ENCODE data around the gene MMP17.

Gene MMP17

DNA sequence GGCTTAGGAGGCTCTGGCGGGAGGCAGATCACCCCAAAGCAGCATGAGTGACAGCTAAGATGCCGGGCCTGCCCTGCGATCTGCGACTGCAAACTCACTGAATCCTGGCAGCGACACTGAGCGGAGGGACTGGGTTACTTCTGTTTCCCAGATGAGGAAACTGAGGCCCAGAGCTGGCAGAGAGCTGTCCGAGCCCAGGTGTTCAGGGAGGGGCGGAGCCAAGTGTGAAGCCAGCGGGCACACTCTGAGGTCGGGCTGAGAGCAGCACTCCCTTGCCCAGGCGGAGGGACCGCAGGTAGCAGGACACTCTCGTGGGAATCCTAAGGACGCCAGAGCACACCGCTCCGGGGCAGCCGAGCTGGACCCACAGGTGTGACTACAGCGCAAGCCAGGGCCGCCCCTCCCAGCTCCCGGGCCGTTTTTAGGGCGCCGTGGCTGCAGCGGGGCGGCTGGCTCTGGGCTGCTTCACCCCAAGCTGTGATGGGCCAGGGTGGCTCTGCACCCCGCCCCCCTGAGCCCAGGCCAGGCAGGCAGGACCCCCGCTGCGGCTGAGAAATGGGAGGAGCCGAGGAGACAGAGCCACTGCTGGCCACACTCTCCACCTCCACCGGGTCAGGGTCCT, 27.4 kb downstream of the MMP17 start:
- H3K27ac ChIP-seq (ENCODE audit: low read length) = no peak overlapping the region
- no peaks in the 10 kb centered on the region for H3K4me1 ChIP-seq (ENCODE audit: control insufficient read depth, insufficient read depth, low read length)
- no CpG with 5 or more reads among the region's 30 CpGs for WGBS (ENCODE audit: insufficient coverage, insufficient read length)
- no peaks in the 10 kb centered on the region for H3K9me3 ChIP-seq (ENCODE audit: control insufficient read depth, insufficient read depth, low read length)
- no peak overlapping the region for H3K4me3 ChIP-seq (ENCODE audit: low read length)
- H3K36me3 ChIP-seq (ENCODE audit: control insufficient read depth, insufficient read depth, low read length) = 0 out of 2 replicates have a peak, but pooled peaks cover 2% of the 10 kb centered on the region
- H3K27me3 ChIP-seq (ENCODE audit: control insufficient read depth, insufficient read depth, low read length) = no peaks in the 10 kb centered on the region
- no peak for DNase-seq (ENCODE audit: low read depth, low spot score)

DNA sequence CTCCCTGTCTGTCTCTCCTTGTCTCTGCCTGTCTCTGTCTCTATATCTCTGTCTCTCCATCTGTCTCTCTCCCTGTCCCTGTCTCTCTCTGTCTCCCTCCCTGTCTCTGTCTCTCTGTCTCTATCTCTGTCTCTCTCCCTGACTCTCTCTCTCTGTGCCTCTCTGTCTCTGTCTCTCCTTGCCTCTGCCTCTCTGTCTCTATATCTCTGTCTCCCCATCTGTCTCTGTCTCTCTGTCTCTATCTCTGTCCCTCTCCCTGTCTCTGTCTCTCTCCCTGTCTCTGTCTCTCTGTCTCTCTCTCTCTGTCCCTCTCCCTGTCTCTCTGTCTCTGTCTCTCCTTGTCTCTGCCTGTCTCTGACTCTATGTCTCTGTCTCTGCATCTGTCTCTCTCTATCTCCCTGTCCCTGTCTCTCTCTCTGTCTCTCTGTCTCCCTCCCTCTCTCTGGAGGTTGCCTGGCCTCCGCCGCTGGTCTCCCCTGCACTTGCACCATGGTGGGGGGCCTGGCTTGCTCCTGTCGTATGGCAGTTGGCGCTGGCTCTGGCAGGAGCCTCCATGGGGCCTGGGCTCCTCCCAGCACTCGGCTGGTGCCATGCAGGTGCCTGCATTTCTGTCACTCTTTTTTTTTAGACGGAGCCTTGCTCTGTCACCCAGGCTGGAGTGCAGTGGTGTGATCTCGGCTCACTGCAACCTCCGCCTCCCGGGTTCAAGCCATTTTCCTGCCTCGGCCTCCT, 28.3 kb downstream of the MMP17 start:
- WGBS (ENCODE audit: insufficient coverage, insufficient read length) = no CpG with 5 or more reads among the region's 10 CpGs
- no peaks in the 10 kb centered on the region for H3K27me3 ChIP-seq (ENCODE audit: control insufficient read depth, insufficient read depth, low read length)
- H3K36me3 ChIP-seq (ENCODE audit: control insufficient read depth, insufficient read depth, low read length) = no peaks in the 10 kb centered on the region
- DNase-seq (ENCODE audit: low read depth, low spot score) = no peak
- H3K9me3 ChIP-seq (ENCODE audit: control insufficient read depth, insufficient read depth, low read length) = no peaks in the 10 kb centered on the region
- H3K4me3 ChIP-seq (ENCODE audit: low read length) = no peak overlapping the region
- H3K4me1 ChIP-seq (ENCODE audit: control insufficient read depth, insufficient read depth, low read length) = peaks cover 4% of the 10 kb centered on the region
- H3K27ac ChIP-seq (ENCODE audit: low read length) = no peak overlapping the region

DNA sequence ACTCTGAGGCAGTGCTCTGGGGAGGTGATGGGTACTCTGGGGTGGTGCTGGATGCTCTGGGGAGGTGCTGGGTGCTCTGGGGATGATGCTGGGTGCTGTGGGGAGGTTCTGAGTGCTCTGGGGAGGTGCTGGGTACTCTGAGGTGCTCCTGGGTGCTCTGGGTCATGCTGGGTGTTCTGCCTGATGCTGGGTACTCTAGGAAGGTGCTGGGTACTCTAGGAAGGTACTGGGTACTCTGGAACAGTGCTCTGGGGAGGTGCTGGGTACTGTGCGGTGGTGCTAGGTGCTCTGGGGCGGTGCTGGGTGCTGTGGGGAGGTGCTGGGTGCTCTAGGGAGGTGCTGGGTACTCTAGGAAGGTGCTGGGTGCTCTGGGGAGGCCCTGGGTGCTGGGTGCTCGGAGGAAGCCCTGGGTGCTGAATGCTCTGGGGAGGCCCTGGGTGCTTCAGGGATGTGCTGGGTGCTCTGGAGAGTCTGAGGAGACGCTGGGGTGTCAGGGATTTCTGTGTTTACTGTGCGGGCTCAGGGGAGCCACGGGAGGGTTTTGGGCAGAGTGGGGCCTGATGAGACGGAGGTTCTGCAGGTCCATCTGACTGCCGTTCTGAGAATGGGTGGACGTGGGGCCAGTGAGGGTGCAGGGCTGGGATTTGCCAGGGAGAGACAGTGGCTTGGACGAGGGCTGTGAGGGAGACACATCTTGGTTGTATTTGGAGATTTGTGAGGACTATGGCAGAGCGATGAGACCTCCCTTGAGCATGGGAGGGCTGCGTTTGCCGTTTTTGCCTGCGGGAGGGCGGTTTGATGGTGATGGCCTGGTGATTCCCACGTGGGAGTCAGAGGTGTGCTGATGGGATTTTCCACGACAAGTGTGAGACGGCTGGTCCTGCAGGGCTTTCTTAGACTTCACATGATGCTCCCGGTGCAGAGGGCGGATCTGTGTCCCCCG, 30.0 kb downstream of the MMP17 start:
- WGBS (ENCODE audit: insufficient coverage, insufficient read length) = no CpG with 5 or more reads among the region's 21 CpGs
- no peaks in the 10 kb centered on the region for H3K27me3 ChIP-seq (ENCODE audit: control insufficient read depth, insufficient read depth, low read length)
- no peaks in the 10 kb centered on the region for H3K36me3 ChIP-seq (ENCODE audit: control insufficient read depth, insufficient read depth, low read length)
- no peak overlapping the region for H3K4me3 ChIP-seq (ENCODE audit: low read length)
- no peak for DNase-seq (ENCODE audit: low read depth, low spot score)
- no peaks in the 10 kb centered on the region for H3K9me3 ChIP-seq (ENCODE audit: control insufficient read depth, insufficient read depth, low read length)
- peaks cover 6% of the 10 kb centered on the region for H3K4me1 ChIP-seq (ENCODE audit: control insufficient read depth, insufficient read depth, low read length)
- H3K27ac ChIP-seq (ENCODE audit: low read length) = no peak overlapping the region

DNA sequence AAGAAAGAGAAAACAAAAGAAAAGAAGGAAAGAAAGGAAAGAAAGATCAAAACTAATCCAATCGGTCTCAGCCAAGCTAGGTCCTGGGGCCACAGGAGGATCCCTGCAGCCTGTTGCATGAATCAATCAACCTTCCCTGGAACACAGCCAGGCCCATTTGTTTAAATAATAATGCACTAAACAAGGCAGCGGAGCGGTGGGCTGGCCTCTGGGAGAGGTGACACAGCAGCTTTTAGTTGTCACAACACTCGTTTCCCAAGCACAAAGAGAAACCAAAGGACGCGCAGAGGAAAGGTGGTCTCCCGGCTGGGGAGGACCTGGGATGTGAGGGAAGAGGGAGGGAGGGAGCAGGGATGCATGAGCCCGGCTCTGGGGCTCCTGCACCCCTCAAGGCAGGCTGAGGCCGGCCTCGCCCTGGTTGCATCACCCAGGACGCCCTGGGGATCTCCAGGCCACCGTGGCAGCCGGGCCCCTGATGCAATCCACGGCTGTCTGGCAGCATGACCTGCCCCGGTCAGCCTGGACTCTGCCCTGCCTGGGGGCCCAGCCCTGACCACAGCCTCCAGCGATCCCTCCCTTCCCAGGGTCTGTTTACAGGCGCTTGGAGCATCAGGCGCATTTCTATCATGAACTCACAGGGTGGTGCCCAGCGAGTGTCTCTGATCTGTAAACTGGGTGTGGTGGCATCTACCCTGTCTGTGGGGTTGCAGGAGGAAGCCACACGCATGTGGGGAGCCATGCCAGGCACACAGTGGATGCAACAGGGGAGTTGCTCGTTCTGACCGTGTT, 32.5 kb downstream of the MMP17 start:
- no peaks in the 10 kb centered on the region for H3K9me3 ChIP-seq (ENCODE audit: control insufficient read depth, insufficient read depth, low read length)
- H3K4me3 ChIP-seq (ENCODE audit: low read length) = no peak overlapping the region
- peaks cover 6% of the 10 kb centered on the region for H3K4me1 ChIP-seq (ENCODE audit: control insufficient read depth, insufficient read depth, low read length)
- no peak overlapping the region for H3K27ac ChIP-seq (ENCODE audit: low read length)
- no peaks in the 10 kb centered on the region for H3K36me3 ChIP-seq (ENCODE audit: control insufficient read depth, insufficient read depth, low read length)
- no peaks in the 10 kb centered on the region for H3K27me3 ChIP-seq (ENCODE audit: control insufficient read depth, insufficient read depth, low read length)
- no CpG with 5 or more reads among the region's 22 CpGs for WGBS (ENCODE audit: insufficient coverage, insufficient read length)
- peak; percentile 37 for DNase-seq (ENCODE audit: low read depth, low spot score)

DNA sequence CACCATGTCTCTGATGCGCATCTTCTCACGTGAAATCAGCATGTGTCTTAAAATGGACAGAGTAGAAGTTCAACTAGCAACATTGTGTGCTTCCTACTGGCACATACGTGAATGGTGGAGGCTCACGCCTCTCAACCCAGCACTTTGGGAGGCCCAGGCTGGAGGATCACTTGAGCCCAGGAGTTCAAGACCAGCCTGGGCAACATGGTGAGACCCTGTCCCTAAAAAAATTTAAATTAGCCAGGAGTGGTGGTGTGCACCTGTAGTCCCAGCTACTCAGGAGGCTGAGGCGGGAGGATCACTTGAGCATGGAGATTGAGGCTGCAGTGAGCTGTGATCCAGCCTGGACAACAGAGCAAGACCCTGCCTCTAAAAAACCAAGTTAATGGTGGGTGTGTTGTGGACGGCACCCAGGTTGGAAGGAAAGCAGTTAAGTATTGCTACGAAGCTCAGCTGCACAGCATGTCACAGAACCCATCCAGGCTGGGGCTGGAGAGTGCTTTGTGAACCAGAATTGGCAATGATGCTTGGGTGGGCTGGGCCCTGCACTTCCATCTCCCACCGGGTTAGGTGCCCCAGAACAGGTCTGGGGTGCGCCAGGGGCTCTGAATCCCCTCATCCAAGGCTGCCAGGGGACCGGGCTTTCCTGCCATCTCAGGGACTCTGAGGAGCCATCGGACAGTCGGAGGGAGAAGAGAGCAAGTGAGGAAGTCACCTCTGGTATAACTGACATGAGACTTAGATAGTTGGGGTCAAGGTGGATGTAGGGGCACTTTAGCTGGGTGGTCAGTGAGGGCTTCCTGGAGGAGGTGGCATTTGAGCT, 33.3 kb downstream of the MMP17 start:
- peaks cover 6% of the 10 kb centered on the region for H3K4me1 ChIP-seq (ENCODE audit: control insufficient read depth, insufficient read depth, low read length)
- DNase-seq (ENCODE audit: low read depth, low spot score) = no peak
- H3K4me3 ChIP-seq (ENCODE audit: low read length) = no peak overlapping the region
- no peak overlapping the region for H3K27ac ChIP-seq (ENCODE audit: low read length)
- no peaks in the 10 kb centered on the region for H3K9me3 ChIP-seq (ENCODE audit: control insufficient read depth, insufficient read depth, low read length)
- no CpG with 5 or more reads among the region's 12 CpGs for WGBS (ENCODE audit: insufficient coverage, insufficient read length)
- H3K36me3 ChIP-seq (ENCODE audit: control insufficient read depth, insufficient read depth, low read length) = no peaks in the 10 kb centered on the region
- H3K27me3 ChIP-seq (ENCODE audit: control insufficient read depth, insufficient read depth, low read length) = no peaks in the 10 kb centered on the region

DNA sequence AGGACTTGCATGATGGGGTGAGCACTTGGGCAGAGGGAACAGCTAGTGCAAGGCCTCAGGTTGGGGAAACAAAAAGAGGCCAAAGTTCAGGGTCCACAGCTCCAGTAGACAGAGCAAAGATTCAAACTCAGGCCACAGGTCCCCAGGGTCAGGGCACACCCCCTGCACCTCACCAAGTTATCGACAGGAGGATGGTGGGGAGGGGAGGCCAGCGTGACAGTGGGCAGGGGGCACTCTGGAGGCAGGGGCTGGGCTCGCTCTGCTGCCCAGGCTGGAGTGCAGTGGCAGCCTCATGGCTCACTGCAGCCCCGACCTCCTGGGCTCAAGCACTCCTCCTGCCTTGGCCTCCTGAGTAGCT, 33.9 kb downstream of the MMP17 start:
- peaks cover 6% of the 10 kb centered on the region for H3K4me1 ChIP-seq (ENCODE audit: control insufficient read depth, insufficient read depth, low read length)

DNA sequence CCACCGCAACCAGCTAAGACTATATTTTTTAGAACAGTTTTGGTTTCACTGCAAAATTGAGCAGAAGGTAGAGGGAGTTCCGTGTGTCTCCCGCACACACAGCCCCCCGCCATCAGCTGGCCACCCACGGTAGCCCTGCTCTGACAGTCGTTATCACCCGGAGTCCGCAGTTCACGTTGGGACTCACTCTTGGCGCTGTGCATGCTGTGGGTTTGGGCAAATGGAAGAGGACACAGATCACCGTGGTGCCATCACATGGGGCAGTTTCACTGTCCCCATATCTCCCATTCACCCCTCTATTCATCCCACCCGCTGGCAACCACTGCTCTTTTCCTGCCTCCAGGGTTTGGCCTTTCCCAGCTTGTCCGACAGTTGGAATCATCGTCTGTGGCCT, 34.4 kb downstream of the MMP17 start:
- DNase-seq (ENCODE audit: low read depth, low spot score) = no peak
- Histone ChIP-seq H3K4me3 (ENCODE audit: low read length) (no peak overlapping the region), H3K27me3 (ENCODE audit: control insufficient read depth, insufficient read depth, low read length) (no peaks in the 10 kb centered on the region), H3K36me3 (ENCODE audit: control insufficient read depth, insufficient read depth, low read length) (no peaks in the 10 kb centered on the region), H3K27ac (ENCODE audit: low read length) (no peak overlapping the region), H3K9me3 (ENCODE audit: control insufficient read depth, insufficient read depth, low read length) (no peaks in the 10 kb centered on the region), H3K4me1 (ENCODE audit: control insufficient read depth, insufficient read depth, low read length) (peaks cover 6% of the 10 kb centered on the region)
- WGBS (ENCODE audit: insufficient coverage, insufficient read length) = no CpG with 5 or more reads among the region's 14 CpGs

More for the DNA sequence above, 33.9 kb downstream of the MMP17 start:
- WGBS (ENCODE audit: insufficient coverage, insufficient read length) = no CpG with 5 or more reads among the region's 4 CpGs
- Histone ChIP-seq H3K36me3 (ENCODE audit: control insufficient read depth, insufficient read depth, low read length) (no peaks in the 10 kb centered on the region), H3K9me3 (ENCODE audit: control insufficient read depth, insufficient read depth, low read length) (no peaks in the 10 kb centered on the region), H3K27me3 (ENCODE audit: control insufficient read depth, insufficient read depth, low read length) (no peaks in the 10 kb centered on the region), H3K27ac (ENCODE audit: low read length) (no peak overlapping the region), H3K4me3 (ENCODE audit: low read length) (no peak overlapping the region)
- DNase-seq (ENCODE audit: low read depth, low spot score) = no peak

DNA sequence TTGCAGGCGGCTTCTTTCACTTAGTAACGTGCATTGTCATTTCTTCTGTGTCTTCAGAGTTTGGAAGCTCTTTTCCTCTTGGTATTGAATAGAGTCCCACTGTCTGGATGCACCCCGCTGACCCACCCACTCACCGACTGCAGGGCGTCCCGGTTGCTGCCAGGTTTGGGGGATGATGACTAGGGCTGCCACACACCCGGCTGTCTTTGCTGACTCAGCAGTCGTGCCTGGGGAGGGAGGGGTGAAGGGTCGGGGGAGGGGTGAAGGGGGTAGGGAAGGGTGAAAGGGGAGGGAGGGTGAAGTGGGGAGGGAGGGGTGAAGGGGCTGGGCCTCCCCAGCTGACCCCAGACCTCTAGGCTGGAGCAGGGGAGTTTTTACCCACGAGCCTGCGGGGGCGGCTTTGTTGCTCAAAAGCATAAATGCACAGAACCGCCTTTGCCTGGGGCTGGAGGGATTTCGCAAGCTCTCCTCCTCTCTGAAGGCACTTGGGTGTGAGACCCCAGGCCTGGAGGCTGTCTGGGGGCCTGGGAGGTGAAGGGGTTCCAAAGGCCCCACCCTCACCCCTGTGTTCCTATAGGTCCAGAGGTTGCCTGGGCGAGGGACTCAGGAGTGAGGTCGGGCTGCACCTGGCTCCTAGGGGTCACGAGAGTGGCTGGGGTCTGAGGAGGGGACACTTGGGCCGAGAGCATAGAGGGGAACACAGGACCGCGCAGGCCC, 35.0 kb downstream of the MMP17 start:
- no peak for DNase-seq (ENCODE audit: low read depth, low spot score)
- no peaks in the 10 kb centered on the region; the same call in 1 of the 2 replicates for H3K36me3 ChIP-seq (ENCODE audit: control insufficient read depth, insufficient read depth, low read length)
- no CpG with 5 or more reads among the region's 20 CpGs for WGBS (ENCODE audit: insufficient coverage, insufficient read length)
- H3K4me3 ChIP-seq (ENCODE audit: low read length) = no peak overlapping the region
- H3K9me3 ChIP-seq (ENCODE audit: control insufficient read depth, insufficient read depth, low read length) = no peaks in the 10 kb centered on the region
- no peak overlapping the region for H3K27ac ChIP-seq (ENCODE audit: low read length)
- no peaks in the 10 kb centered on the region for H3K27me3 ChIP-seq (ENCODE audit: control insufficient read depth, insufficient read depth, low read length)
- peaks cover 6% of the 10 kb centered on the region for H3K4me1 ChIP-seq (ENCODE audit: control insufficient read depth, insufficient read depth, low read length)

DNA sequence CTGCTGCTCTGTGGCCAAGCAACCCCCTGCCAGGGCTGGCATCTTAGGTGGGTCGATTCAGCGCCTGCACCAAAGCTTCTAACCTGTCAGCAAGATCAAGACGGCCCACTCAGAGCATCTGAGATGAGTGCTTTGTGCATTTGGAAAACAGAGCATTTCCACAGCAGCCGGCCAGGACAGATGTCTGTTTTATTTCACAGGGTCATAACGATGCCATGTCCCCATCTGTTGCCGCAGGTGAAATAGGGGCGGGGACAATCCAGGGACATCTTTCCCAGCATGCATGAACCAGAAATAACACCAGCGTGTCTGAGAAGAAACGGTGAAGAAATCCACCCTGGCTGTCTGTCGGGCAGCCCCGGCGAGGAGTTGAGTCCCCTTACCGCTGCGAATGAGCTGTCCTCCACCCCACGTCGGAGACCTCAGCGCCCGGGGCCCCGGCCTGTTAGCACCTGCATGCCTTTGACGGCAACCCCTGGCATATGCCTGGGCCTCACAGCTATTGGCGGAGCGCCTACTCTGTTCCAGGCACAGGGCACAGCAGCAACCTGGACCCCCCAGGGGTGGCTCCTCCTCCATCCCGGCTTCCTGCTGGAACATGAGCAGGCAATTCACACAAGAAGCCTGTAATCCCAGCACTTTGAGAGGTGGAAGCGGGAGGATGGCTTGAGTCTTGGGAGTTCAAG, 35.7 kb downstream of the MMP17 start:
- no peak for DNase-seq (ENCODE audit: low read depth, low spot score)
- H3K4me3 ChIP-seq (ENCODE audit: low read length) = no peak overlapping the region
- H3K36me3 ChIP-seq (ENCODE audit: control insufficient read depth, insufficient read depth, low read length) = no peaks in the 10 kb centered on the region; the same call in 1 of the 2 replicates
- no CpG with 5 or more reads among the region's 24 CpGs for WGBS (ENCODE audit: insufficient coverage, insufficient read length)
- H3K4me1 ChIP-seq (ENCODE audit: control insufficient read depth, insufficient read depth, low read length) = peaks cover 6% of the 10 kb centered on the region
- no peak overlapping the region for H3K27ac ChIP-seq (ENCODE audit: low read length)
- H3K27me3 ChIP-seq (ENCODE audit: control insufficient read depth, insufficient read depth, low read length) = no peaks in the 10 kb centered on the region
- H3K9me3 ChIP-seq (ENCODE audit: control insufficient read depth, insufficient read depth, low read length) = no peaks in the 10 kb centered on the region
